HepG2 (cell line): ENCODE results near the gene RAC3. TPM values are rescaled to one million over a fixed set of nuclear protein-coding genes. Genes with fewer than 3 reads are reported as not detected.

ENCODE experiments used
- DNMT3B ChIP-seq: conservative IDR thresholded peaks from 2 replicates; pipeline ENCODE4 v1.6.1; 2016; ENCODE audit warnings: missing biosample characterization, control low read depth
- HMGXB4 ChIP-seq, 2 experiments: sonication (generic) in 1 of 2; formaldehyde crosslinking in 1 of 2; IDR thresholded peaks; 2 replicates each; pipeline versions ENCODE4 v1.4.0 to v1.6.1; 2018 to 2020; ENCODE audit warnings: missing genetic modification reagents in 2 of 2, borderline replicate concordance in 1 of 2, low read depth in 1 of 2, mild to moderate bottlenecking in 1 of 2, missing biosample characterization in 1 of 2
- HNF4G ChIP-seq, 2 experiments: sonication (generic) in 1 of 2; formaldehyde crosslinking in 1 of 2; IDR thresholded peaks; 2 replicates each; pipeline versions ENCODE4 v1.4.0 to v1.6.1; 2011 to 2020; ENCODE audit warnings: borderline replicate concordance in 2 of 2, low read depth in 2 of 2, mild to moderate bottlenecking in 2 of 2, low read length in 1 of 2, missing genetic modification reagents in 1 of 2, moderate library complexity in 1 of 2
- MAFK ChIP-seq, 2 experiments: IDR thresholded peaks in 1 of 2; conservative IDR thresholded peaks in 1 of 2; 2 replicates each; pipeline ENCODE4 v1.6.1; 2011; ENCODE audit warnings: improper control_type of control experiment in 2 of 2, low read length in 2 of 2
- MLLT10 ChIP-seq: sonication (generic); formaldehyde crosslinking; IDR thresholded peaks from 2 replicates; pipeline ENCODE4 v1.4.0; 2020; ENCODE audit warnings: missing genetic modification reagents
- PRPF4 ChIP-seq: fragments of 200-400 bp; formaldehyde crosslinking; IDR thresholded peaks from 2 replicates; pipeline ENCODE4 v1.6.1; 2016; ENCODE audit warnings: low read length, low read depth; ENCODE audit not compliant: poor library complexity, severe bottlenecking
- RERE ChIP-seq: IDR thresholded peaks from 2 replicates; pipeline ENCODE4 v1.6.1; 2016; ENCODE audit warnings: low read depth, missing genetic modification reagents, missing compliant biosample characterization
- SIX4 ChIP-seq: sonication (generic); formaldehyde crosslinking; IDR thresholded peaks from 2 replicates; pipeline ENCODE4 v1.4.0; 2020; ENCODE audit warnings: missing genetic modification reagents
- SMAD3 ChIP-seq: sonication (generic); formaldehyde crosslinking; IDR thresholded peaks from 2 replicates; pipeline ENCODE4 v1.4.0; 2020; ENCODE audit warnings: missing genetic modification reagents
- SMC3 ChIP-seq: IDR thresholded peaks from 2 replicates; pipeline ENCODE4 v1.6.1; 2011; ENCODE audit warnings: low read length, improper control_type of control experiment
- SPEN ChIP-seq: sonication (generic); formaldehyde crosslinking; IDR thresholded peaks from 2 replicates; pipeline ENCODE4 v1.5.1; 2020; ENCODE audit warnings: low read depth, mild to moderate bottlenecking, missing genetic modification reagents
- SRF ChIP-seq: IDR thresholded peaks from 2 replicates; pipeline ENCODE4 v1.6.1; 2011; ENCODE audit warnings: mild to moderate bottlenecking, low read depth, low read length, moderate library complexity
- ZKSCAN1 ChIP-seq: fragments of 150-350 bp; IDR thresholded peaks from 2 replicates; pipeline ENCODE4 v1.6.1; 2014; ENCODE audit warnings: low read length
- ZKSCAN8 ChIP-seq: IDR thresholded peaks from 2 replicates; pipeline ENCODE4 v1.6.1; 2016; ENCODE audit warnings: borderline replicate concordance, missing genetic modification reagents, missing compliant biosample characterization
- ZNF260 ChIP-seq: sonication (generic); formaldehyde crosslinking; IDR thresholded peaks from 2 replicates; pipeline ENCODE4 v1.4.0; 2020; ENCODE audit warnings: missing genetic modification reagents, low read depth, mild to moderate bottlenecking, borderline replicate concordance
- ZNF598 ChIP-seq: sonication (generic); formaldehyde crosslinking; IDR thresholded peaks from 2 replicates; pipeline ENCODE4 v1.5.1; 2020; ENCODE audit warnings: mild to moderate bottlenecking, missing genetic modification reagents, borderline replicate concordance
- ZNF660 ChIP-seq: sonication (generic); formaldehyde crosslinking; IDR thresholded peaks from 2 replicates; pipeline ENCODE4 v1.5.1; 2020; ENCODE audit warnings: mild to moderate bottlenecking, low read depth, missing genetic modification reagents, borderline replicate concordance
- ZNF883 ChIP-seq: sonication (generic); formaldehyde crosslinking; IDR thresholded peaks from 2 replicates; pipeline ENCODE4 v1.5.1; 2020; ENCODE audit warnings: mild to moderate bottlenecking, missing genetic modification reagents; ENCODE audit errors: not compliant biosample characterization
- polyA plus RNA-seq, 8 experiments: library from polyadenylated mRNA; depleted of rRNA in 3 of 8; stranded (reverse) in 7 of 8; unstranded in 1 of 8; fragments of >200 nt; fragmentation: Illumina TruSeq in 4 of 8; extraction: Trizol in 4 of 8; gene quantifications; 2 replicates each; pipeline versions ENCODE4 v1.2.1 to v1.2.3, GENCODE V29; 2011 to 2016; ENCODE audit warnings: low read depth in 4 of 8, missing spikeins in 1 of 8, mixed read lengths in 1 of 8; ENCODE audit not compliant: insufficient read depth in 1 of 8
- total RNA-seq, 5 experiments: library from RNA; depleted of rRNA; stranded (reverse); fragments of >200 nt; fragmentation: Illumina TruSeq; extraction: Trizol; gene quantifications; 2 replicates each; pipeline ENCODE4 v1.2.3, GENCODE V29; 2016; ENCODE audit warnings: low read depth in 1 of 5
- TF ChIP-seq, protein P1 (sequence below): sonication (generic); formaldehyde crosslinking; IDR thresholded peaks from 2 replicates; pipeline ENCODE4 v1.4.0; 2020; ENCODE audit warnings: missing genetic modification reagents
- TF ChIP-seq, protein P2 (sequence below): sonication (generic); formaldehyde crosslinking; IDR thresholded peaks from 2 replicates; pipeline ENCODE4 v1.8.1; 2023; ENCODE audit warnings: mild to moderate bottlenecking, missing genetic modification reagents

The RAC3 gene
- total and polyA plus RNA-seq, 2 of the 13 experiments (the other 11 are each of a cell fraction or from before 2014, with no cell fraction given) = 10.5 to 21.3 TPM

GRCh38 chr17:82022981-82023446, 8.5 kb upstream of the RAC3 start, which contains the start of gene LRRC45 (continued):
- TF ChIP-seq HMGXB4 (CRISPR knock-in tag; IDR thresholded peaks at IDR 0.05; ENCODE audit: borderline replicate concordance in 1 of 2, low read depth in 1 of 2) (peak in 1 of 2 experiments; percentile 7; a peak in 1 of 4 replicates), ZNF883 (no peak), SIX4 (CRISPR knock-in tag) (no peak), ZNF660 (no peak), RERE (CRISPR knock-in tag) (no peak), ZKSCAN8 (no peak), ZKSCAN1 (no peak), SPEN (peak; percentile 13; the same call in 1 of the 2 replicates), DNMT3B (CRISPR knock-in tag) (no peak), PRPF4 (no peak), HNF4G (IDR thresholded peaks at IDR 0.05; ENCODE audit: borderline replicate concordance, low read depth, low read length) (no peak), HNF4G (CRISPR knock-in tag; IDR thresholded peaks at IDR 0.05; ENCODE audit: borderline replicate concordance, low read depth) (no peak), ZNF598 (0 out of 2 replicates have a peak, but pooled peaks have one; percentile 39), MAFK (conservative IDR thresholded peaks at IDR 0.05 in 1 of 2, IDR thresholded peaks at IDR 0.05 in 1 of 2; ENCODE audit: low read length in 2 of 2) (no peak), MLLT10 (CRISPR knock-in tag) (no peak), SRF (peak; percentile 32; the same call in 1 of the 2 replicates), ZNF260 (CRISPR knock-in tag) (no peak), SMC3 (no peak), SMAD3 (CRISPR knock-in tag) (no peak)
- TF ChIP-seq, protein P1, sequence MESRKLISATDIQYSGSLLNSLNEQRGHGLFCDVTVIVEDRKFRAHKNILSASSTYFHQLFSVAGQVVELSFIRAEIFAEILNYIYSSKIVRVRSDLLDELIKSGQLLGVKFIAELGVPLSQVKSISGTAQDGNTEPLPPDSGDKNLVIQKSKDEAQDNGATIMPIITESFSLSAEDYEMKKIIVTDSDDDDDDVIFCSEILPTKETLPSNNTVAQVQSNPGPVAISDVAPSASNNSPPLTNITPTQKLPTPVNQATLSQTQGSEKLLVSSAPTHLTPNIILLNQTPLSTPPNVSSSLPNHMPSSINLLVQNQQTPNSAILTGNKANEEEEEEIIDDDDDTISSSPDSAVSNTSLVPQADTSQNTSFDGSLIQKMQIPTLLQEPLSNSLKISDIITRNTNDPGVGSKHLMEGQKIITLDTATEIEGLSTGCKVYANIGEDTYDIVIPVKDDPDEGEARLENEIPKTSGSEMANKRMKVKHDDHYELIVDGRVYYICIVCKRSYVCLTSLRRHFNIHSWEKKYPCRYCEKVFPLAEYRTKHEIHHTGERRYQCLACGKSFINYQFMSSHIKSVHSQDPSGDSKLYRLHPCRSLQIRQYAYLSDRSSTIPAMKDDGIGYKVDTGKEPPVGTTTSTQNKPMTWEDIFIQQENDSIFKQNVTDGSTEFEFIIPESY (CRISPR knock-in tag) = no peak
- TF ChIP-seq, protein P2, sequence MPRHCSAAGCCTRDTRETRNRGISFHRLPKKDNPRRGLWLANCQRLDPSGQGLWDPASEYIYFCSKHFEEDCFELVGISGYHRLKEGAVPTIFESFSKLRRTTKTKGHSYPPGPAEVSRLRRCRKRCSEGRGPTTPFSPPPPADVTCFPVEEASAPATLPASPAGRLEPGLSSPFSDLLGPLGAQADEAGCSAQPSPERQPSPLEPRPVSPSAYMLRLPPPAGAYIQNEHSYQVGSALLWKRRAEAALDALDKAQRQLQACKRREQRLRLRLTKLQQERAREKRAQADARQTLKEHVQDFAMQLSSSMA = peak; percentile 28; the same call in 1 of the 2 replicates
